GM23248 (cell line): ENCODE data around the gene PTPRZ1. TPM values are rescaled to one million over a fixed set of nuclear protein-coding genes. Genes with fewer than 3 reads are reported as not detected.

ENCODE experiments used
- DNase-seq: peaks from one replicate; pipeline ENCODE4 v3.0.0-alpha.2; 2015
- H2AFZ ChIP-seq: fragments of 200-600 bp; sonication (generic); 2 replicates; pipeline ENCODE4 v1.6.1; 2016; ENCODE audit warnings: antibody characterized with exemption
- H3F3A ChIP-seq: fragments of 200-600 bp; sonication (generic); 2 replicates; pipeline ENCODE4 v1.6.1; 2016; ENCODE audit warnings: mild to moderate bottlenecking, antibody characterized with exemption, mixed run types; ENCODE audit not compliant: insufficient read depth
- H3K27ac ChIP-seq: fragments of 200-600 bp; sonication (generic); 2 replicates; pipeline ENCODE4 v1.5.1; 2016; ENCODE audit warnings: mild to moderate bottlenecking
- H3K27me3 ChIP-seq: fragments of 200-600 bp; sonication (generic); replicated peaks from 2 replicates; pipeline ENCODE4 v1.6.1; 2016; ENCODE audit warnings: mild to moderate bottlenecking; ENCODE audit not compliant: insufficient read depth
- H3K36me3 ChIP-seq: fragments of 200-600 bp; sonication (generic); 2 replicates; pipeline ENCODE4 v1.6.1; 2016; ENCODE audit warnings: low read depth, mild to moderate bottlenecking
- H3K4me1 ChIP-seq: fragments of 200-600 bp; sonication (generic); 2 replicates; pipeline ENCODE4 v1.6.1; 2016; ENCODE audit warnings: mild to moderate bottlenecking; ENCODE audit not compliant: insufficient read depth
- H3K4me2 ChIP-seq: fragments of 200-600 bp; sonication (generic); one replicate; pipeline ENCODE4 v1.6.1; 2016; ENCODE audit warnings: mild to moderate bottlenecking; ENCODE audit not compliant: unreplicated experiment
- H3K4me3 ChIP-seq: fragments of 200-600 bp; sonication (generic); 2 replicates; pipeline ENCODE4 v1.5.1; 2016; ENCODE audit warnings: mild to moderate bottlenecking
- H3K79me2 ChIP-seq: fragments of 200-600 bp; sonication (generic); 2 replicates; pipeline ENCODE4 v1.6.1; 2016; ENCODE audit warnings: mild to moderate bottlenecking; ENCODE audit not compliant: insufficient read depth
- H3K9ac ChIP-seq: fragments of 200-600 bp; sonication (generic); 2 replicates; pipeline ENCODE4 v1.6.1; 2016; ENCODE audit warnings: mild to moderate bottlenecking
- H3K9me2 ChIP-seq: fragments of 200-600 bp; sonication (generic); 2 replicates; pipeline ENCODE4 v1.6.1; 2016; ENCODE audit warnings: mixed run types, mild to moderate bottlenecking, moderate library complexity; ENCODE audit not compliant: insufficient read depth
- H3K9me3 ChIP-seq: fragments of 200-600 bp; sonication (generic); one replicate; pipeline ENCODE4 v1.6.1; 2017; ENCODE audit warnings: low read depth
- H4K20me1 ChIP-seq: fragments of 200-600 bp; sonication (generic); 2 replicates; pipeline ENCODE4 v1.6.0; 2016; ENCODE audit not compliant: insufficient read depth
- EZH2 ChIP-seq: fragments of 200-600 bp; sonication (generic); IDR thresholded peaks from 2 replicates; pipeline ENCODE4 v1.6.1; 2018; ENCODE audit warnings: antibody characterized with exemption, mild to moderate bottlenecking; ENCODE audit not compliant: insufficient read depth, poor library complexity, severe bottlenecking
- EZH2phosphoT487 ChIP-seq: fragments of 200-600 bp; sonication (generic); IDR thresholded peaks from 2 replicates; pipeline ENCODE4 v1.6.1; 2018; ENCODE audit warnings: antibody characterized with exemption, moderate library complexity, mild to moderate bottlenecking, low read depth; ENCODE audit not compliant: insufficient read depth
- WGBS, 2 experiments: methylation state at CpG; one replicate each; pipeline ENCODE4 v1.1.6; 2015 to 2017; ENCODE audit warnings: low lambda C conversion rate in 2 of 2, low coverage in 1 of 2; ENCODE audit errors: missing lambda C conversion rate in 2 of 2; 5-methylcytosine and 5-hydroxymethylcytosine counted together
- in situ Hi-C: fragments of 300-500 bp; cut with MboI; formaldehyde crosslinking; loops from 2 replicates; pipeline ENCODE4 v1.15.0; 2020
- polyA plus RNA-seq: library from polyadenylated mRNA; unstranded; fragments of >200 nt; fragmentation: Nextera tagmentation; extraction: Ambion mirVana; gene quantifications from 2 replicates; pipeline ENCODE4 v1.2.1, GENCODE V29; 2016
- total RNA-seq: library from RNA; depleted of rRNA; stranded (reverse); fragments of >200 nt; shearing (Covaris generic); gene quantifications from 2 replicates; pipeline ENCODE4 v1.2.3, GENCODE V29; 2014

PTPRZ1 gene
- total and polyA plus RNA-seq, 2 experiments from 2014 or later, result not detected

DNA sequence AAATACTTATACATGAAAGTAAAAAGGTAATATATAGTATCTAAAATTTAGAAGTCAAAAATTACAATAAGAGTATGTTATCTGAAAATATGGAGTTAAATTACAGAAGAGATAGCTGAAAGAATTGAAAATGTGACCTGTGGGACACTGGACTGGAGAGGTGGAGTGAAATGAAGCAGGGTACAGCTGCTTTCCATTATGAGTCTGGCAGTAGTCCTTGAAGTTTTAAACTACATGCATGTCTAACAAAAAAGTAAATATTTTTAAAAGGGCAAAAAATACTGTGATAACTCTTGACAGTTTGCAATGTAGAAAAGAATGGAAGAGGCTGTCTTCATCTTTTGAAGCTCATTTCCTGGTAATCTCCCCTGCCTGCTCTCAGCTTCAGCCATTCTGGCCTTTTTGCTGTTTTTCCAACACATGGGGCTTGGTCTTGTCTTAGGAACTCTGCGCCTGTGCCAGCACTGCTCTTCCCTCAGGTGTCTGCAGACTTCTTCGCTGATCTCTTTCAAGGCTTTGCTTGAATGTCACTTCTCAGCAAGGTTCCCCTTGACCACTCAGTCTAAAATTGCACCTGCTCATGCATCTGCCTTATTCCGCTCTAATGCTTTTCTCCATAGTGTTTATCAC, 36.9 kb downstream of the PTPRZ1 start:
- in situ Hi-C loops, result no loop called here
- TF ChIP-seq EZH2 (no peak), EZH2phosphoT487 (no peak)
- H3K79me2 ChIP-seq, result no peaks in the 10 kb centered on the region
- no peaks in the 10 kb centered on the region for H3F3A ChIP-seq
- H3K4me1 ChIP-seq, result no peaks in the 10 kb centered on the region
- no peak for DNase-seq
- H3K36me3 ChIP-seq, result no peaks in the 10 kb centered on the region
- H2AFZ ChIP-seq, result no peak overlapping the region
- H3K4me3 ChIP-seq, result no peak overlapping the region
- WGBS, 2 experiments, result 30 to 37% methylated on average over 3 of the region's 3 CpGs
- no peaks in the 10 kb centered on the region for H3K9me3 ChIP-seq
- no peak overlapping the region for H3K4me2 ChIP-seq
- no peaks in the 10 kb centered on the region for H3K9me2 ChIP-seq
- H4K20me1 ChIP-seq, result no peaks in the 10 kb centered on the region
- 0 out of 2 replicates have a peak, but pooled peaks cover 2% of the 10 kb centered on the region for H3K27me3 ChIP-seq
- H3K27ac ChIP-seq, result no peak overlapping the region
- H3K9ac ChIP-seq, result no peak overlapping the region

DNA sequence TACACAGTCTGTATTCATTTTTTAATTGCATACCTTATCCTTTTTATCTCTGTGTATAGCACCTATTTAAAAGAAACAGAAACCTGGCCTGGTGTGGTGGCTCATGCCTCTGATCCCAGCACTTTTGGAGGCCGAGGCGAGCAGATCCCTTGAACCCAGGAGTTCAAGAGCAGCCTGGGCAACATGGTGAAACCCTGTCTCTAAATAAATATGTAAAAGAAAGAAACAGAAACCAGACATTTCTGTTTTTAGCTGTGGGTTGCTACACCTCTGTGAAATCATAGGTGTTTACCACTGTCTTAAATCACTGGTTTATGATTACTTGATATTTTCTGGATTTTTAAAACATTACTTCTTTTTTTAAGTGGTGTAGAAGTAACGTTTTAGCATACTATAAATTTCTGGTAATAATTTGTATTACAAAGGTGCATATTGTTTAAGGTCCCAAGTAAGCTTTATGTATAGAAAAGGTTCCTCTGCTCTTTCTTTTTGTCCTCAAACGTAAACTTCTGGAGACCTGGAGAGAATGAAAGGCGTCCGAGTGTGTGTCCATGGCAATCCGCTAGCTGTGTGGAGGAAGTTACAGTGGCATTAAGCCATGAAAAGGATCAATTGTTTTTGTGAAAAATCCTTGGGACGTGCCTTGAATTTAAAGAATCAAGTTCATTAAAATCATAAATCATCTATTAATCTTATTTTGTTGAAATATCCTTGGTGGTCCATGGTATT, 41.1 kb downstream of the PTPRZ1 start:
- Histone ChIP-seq H3K9me2 (no peaks in the 10 kb centered on the region), H3K27me3 (0 out of 2 replicates have a peak, but pooled peaks cover 2% of the 10 kb centered on the region), H4K20me1 (no peaks in the 10 kb centered on the region), H3K36me3 (no peaks in the 10 kb centered on the region), H3K9ac (no peak overlapping the region), H3K9me3 (no peaks in the 10 kb centered on the region), H3K79me2 (no peaks in the 10 kb centered on the region), H3F3A (no peaks in the 10 kb centered on the region), H2AFZ (no peak overlapping the region), H3K4me3 (no peak overlapping the region), H3K27ac (no peak overlapping the region), H3K4me2 (no peak overlapping the region), H3K4me1 (no peaks in the 10 kb centered on the region)
- 49 to 58% methylated on average over 8 of the region's 8 CpGs for WGBS, 2 experiments
- DNase-seq, result no peak
- TF ChIP-seq EZH2 (no peak), EZH2phosphoT487 (no peak)
- in situ Hi-C loops, result no loop called here

DNA sequence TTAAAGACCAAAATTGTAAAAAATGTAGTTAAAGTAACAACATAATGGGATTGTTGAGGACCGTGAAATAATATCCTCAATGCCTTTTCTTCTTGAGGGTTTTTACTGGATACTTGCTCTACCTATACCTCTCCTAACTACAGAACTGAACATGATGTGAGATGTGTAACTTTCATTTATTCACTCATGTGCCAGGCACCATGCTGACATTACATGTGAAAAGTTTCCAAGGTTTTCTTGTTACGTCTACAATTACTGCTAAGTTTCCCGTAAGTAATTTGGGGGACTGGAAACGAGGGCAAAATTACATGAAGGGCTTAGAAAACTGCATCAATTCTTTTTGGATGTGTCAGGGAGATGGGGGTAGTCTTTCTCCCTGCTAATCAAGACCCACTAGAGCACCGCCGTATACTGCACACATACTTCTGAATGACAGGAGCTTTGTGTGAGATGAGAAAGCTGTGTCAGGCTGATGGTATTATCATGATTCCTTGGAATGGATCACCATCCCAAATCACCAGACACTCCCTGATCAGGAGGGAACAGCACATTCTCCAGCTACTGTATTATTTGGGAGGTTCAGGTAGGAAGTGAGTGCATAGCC, 41.8 kb downstream of the PTPRZ1 start:
- WGBS, 2 experiments, result 75 to 79% methylated on average over 6 of the region's 6 CpGs
- H3K27ac ChIP-seq, result no peak overlapping the region
- in situ Hi-C loops, result no loop called here

DNA sequence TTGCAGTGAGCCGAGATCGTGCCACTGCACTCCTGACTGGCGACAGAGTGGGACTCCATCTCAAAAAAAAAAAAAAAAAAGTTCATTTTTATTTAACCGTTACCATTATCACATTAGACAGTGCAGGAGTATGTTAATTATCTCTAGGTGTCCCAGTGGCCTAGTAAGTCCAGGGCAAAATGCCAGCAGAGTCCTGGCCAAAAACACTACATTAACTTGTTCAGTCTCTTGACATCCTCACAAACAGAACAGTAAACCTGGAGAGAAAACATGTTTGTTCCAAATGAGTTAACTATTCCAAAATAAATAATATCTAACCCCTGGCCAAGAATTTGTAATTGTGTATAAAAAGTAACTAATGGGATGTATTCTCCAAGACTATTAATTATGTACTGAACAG, 43.2 kb downstream of the PTPRZ1 start:
- no peak overlapping the region for H2AFZ ChIP-seq
- H3K4me3 ChIP-seq, result no peak overlapping the region
- WGBS, 2 experiments, result 57 to 60% methylated on average over 4 of the region's 4 CpGs
- in situ Hi-C loops, result no loop called here
- H3K9me2 ChIP-seq, result no peaks in the 10 kb centered on the region
- no peak overlapping the region for H3K4me2 ChIP-seq
- no peaks in the 10 kb centered on the region for H3K4me1 ChIP-seq
- no peak for DNase-seq
- H3K9me3 ChIP-seq, result no peaks in the 10 kb centered on the region
- H4K20me1 ChIP-seq, result no peaks in the 10 kb centered on the region
- no peaks in the 10 kb centered on the region for H3K79me2 ChIP-seq
- TF ChIP-seq EZH2phosphoT487 (no peak), EZH2 (no peak)
- H3F3A ChIP-seq, result no peaks in the 10 kb centered on the region
- H3K9ac ChIP-seq, result no peak overlapping the region
- H3K27ac ChIP-seq, result no peak overlapping the region
- no peaks in the 10 kb centered on the region for H3K27me3 ChIP-seq
- H3K36me3 ChIP-seq, result no peaks in the 10 kb centered on the region

More for the DNA sequence above, 41.8 kb downstream of the PTPRZ1 start:
- no peaks in the 10 kb centered on the region for H3K36me3 ChIP-seq
- H3K4me1 ChIP-seq, result no peaks in the 10 kb centered on the region
- H3K9me3 ChIP-seq, result no peaks in the 10 kb centered on the region
- H3K4me3 ChIP-seq, result no peak overlapping the region
- H3K27me3 ChIP-seq, result 0 out of 2 replicates have a peak, but pooled peaks cover 2% of the 10 kb centered on the region
- no peak overlapping the region for H3K9ac ChIP-seq
- no peaks in the 10 kb centered on the region for H3K79me2 ChIP-seq
- DNase-seq, result no peak
- H4K20me1 ChIP-seq, result no peaks in the 10 kb centered on the region
- no peaks in the 10 kb centered on the region for H3K9me2 ChIP-seq
- no peak for TF ChIP-seq EZH2
- no peak for TF ChIP-seq EZH2phosphoT487
- H3F3A ChIP-seq, result no peaks in the 10 kb centered on the region
- no peak overlapping the region for H3K4me2 ChIP-seq
- H2AFZ ChIP-seq, result no peak overlapping the region
